GM23338 (cell line): ENCODE results near the gene C20orf141.

Experiments
- CREB1 ChIP-seq: fragments of 250-450 bp; sonication (Bioruptor Pico); IDR thresholded peaks from 2 replicates; pipeline ENCODE4 v1.5.0; 2020; ENCODE audit warnings: low read depth, mild to moderate bottlenecking, moderate library complexity
- CTCF ChIP-seq, 2 experiments: fragments of 200-600 bp in 1 of 2; sonication (generic) in 1 of 2; conservative IDR thresholded peaks; 2 replicates each; pipeline versions ENCODE4 v1.5.1 to v1.6.1; 2016 to 2017; ENCODE audit warnings: antibody characterized with exemption in 2 of 2, low read depth in 2 of 2, mild to moderate bottlenecking in 2 of 2, moderate library complexity in 1 of 2
- ETS1 ChIP-seq: IDR thresholded peaks from 2 replicates; pipeline ENCODE4 v1.6.1; 2016; ENCODE audit warnings: antibody characterized with exemption
- EZH2 ChIP-seq: fragments of 200-600 bp; sonication (generic); IDR thresholded peaks from one replicate; pipeline ENCODE4 v1.8.0; 2017; ENCODE audit warnings: antibody characterized with exemption, mild to moderate bottlenecking, low read depth; ENCODE audit not compliant: unreplicated experiment
- EZH2phosphoT487 ChIP-seq: fragments of 200-600 bp; sonication (generic); IDR thresholded peaks from one replicate; pipeline ENCODE4 v1.8.1; 2018; ENCODE audit warnings: antibody characterized with exemption; ENCODE audit not compliant: unreplicated experiment
- JUNB ChIP-seq: IDR thresholded peaks from one replicate; pipeline ENCODE4 v1.6.1; 2016; ENCODE audit warnings: antibody characterized with exemption; ENCODE audit not compliant: unreplicated experiment
- NANOG ChIP-seq: IDR thresholded peaks from 2 replicates; pipeline ENCODE4 v1.6.1; 2016; ENCODE audit warnings: antibody characterized with exemption, borderline replicate concordance
- POLR2AphosphoS5 ChIP-seq: IDR thresholded peaks from 2 replicates; pipeline ENCODE4 v1.6.1; 2016; ENCODE audit warnings: antibody characterized with exemption, low read depth
- STAT1 ChIP-seq: IDR thresholded peaks from one replicate; pipeline ENCODE4 v1.6.1; 2016; ENCODE audit warnings: antibody characterized with exemption; ENCODE audit not compliant: unreplicated experiment
- ZNF114 ChIP-seq: fragments of 250-450 bp; sonication (Bioruptor Pico); IDR thresholded peaks from 2 replicates; pipeline ENCODE4 v1.5.0; 2020; ENCODE audit warnings: mild to moderate bottlenecking, moderate library complexity
- ZNF331 ChIP-seq: fragments of 250-450 bp; sonication (Bioruptor Pico); IDR thresholded peaks from 2 replicates; pipeline ENCODE4 v1.5.0; 2020; ENCODE audit warnings: low read depth, mild to moderate bottlenecking, moderate library complexity
- TF ChIP-seq, protein P1 (sequence below): IDR thresholded peaks from one replicate; pipeline ENCODE4 v1.6.1; 2018; ENCODE audit warnings: antibody characterized with exemption; ENCODE audit not compliant: unreplicated experiment

GRCh38 chr20:2778602-2779321 lies 36.0 kb upstream of the C20orf141 start:
- TF ChIP-seq CTCF (conservative IDR thresholded peaks at IDR 0.05; ENCODE audit: low read depth in 2 of 2), result no peak
- TF ChIP-seq JUNB, result no peak
- TF ChIP-seq, protein P1, sequence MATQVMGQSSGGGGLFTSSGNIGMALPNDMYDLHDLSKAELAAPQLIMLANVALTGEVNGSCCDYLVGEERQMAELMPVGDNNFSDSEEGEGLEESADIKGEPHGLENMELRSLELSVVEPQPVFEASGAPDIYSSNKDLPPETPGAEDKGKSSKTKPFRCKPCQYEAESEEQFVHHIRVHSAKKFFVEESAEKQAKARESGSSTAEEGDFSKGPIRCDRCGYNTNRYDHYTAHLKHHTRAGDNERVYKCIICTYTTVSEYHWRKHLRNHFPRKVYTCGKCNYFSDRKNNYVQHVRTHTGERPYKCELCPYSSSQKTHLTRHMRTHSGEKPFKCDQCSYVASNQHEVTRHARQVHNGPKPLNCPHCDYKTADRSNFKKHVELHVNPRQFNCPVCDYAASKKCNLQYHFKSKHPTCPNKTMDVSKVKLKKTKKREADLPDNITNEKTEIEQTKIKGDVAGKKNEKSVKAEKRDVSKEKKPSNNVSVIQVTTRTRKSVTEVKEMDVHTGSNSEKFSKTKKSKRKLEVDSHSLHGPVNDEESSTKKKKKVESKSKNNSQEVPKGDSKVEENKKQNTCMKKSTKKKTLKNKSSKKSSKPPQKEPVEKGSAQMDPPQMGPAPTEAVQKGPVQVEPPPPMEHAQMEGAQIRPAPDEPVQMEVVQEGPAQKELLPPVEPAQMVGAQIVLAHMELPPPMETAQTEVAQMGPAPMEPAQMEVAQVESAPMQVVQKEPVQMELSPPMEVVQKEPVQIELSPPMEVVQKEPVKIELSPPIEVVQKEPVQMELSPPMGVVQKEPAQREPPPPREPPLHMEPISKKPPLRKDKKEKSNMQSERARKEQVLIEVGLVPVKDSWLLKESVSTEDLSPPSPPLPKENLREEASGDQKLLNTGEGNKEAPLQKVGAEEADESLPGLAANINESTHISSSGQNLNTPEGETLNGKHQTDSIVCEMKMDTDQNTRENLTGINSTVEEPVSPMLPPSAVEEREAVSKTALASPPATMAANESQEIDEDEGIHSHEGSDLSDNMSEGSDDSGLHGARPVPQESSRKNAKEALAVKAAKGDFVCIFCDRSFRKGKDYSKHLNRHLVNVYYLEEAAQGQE, result no peak
- TF ChIP-seq EZH2, result no peak
- no peak for TF ChIP-seq POLR2AphosphoS5
- TF ChIP-seq ETS1, result no peak
- TF ChIP-seq EZH2phosphoT487, result no peak
- no peak for TF ChIP-seq STAT1
- TF ChIP-seq CREB1 (CRISPR knock-in tag), result no peak
- no peak for TF ChIP-seq ZNF114
- no peak for TF ChIP-seq ZNF331 (CRISPR knock-in tag)
- TF ChIP-seq NANOG, result no peak
